ENCODE measurements around the gene FAM174A.

Gene FAM174A

DNA sequence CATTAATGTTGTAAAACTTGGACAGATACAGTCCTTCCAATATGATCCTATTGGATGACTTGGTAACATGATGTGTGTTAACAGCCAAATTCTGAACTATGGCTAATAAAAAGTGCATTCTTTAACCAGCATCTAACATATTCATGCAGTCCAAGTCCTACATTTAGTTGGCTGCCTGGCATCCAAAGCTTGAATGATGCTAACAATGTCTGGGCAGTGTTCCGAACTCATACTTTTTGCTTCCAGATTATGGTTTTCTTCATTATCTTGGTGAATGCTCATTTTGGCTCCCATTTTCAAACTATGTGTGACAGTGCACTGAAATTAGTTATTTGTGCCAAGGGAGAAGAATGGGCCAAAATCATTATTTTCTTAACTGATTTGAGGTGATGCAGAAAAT, 2.8 kb downstream of the FAM174A start:
- no peak overlapping the region; the same call in 1 of the 2 replicates for H3K4me3 ChIP-seq (ENCODE audit: low read depth, low read length)
- H3K79me2 ChIP-seq (ENCODE audit: control insufficient read depth, insufficient read depth, low read length, unreplicated experiment), result peaks cover 19% of the 10 kb centered on the region
- H3K27ac ChIP-seq (ENCODE audit: low read depth, low read length), result no peak overlapping the region
- no peaks in the 10 kb centered on the region for H3K27me3 ChIP-seq (ENCODE audit: insufficient read depth, low read length)
- H3K36me3 ChIP-seq (ENCODE audit: insufficient read depth, low read length), result no peaks in the 10 kb centered on the region
- no peak overlapping the region for H2AFZ ChIP-seq (ENCODE audit: low read length, unreplicated experiment)
- peaks cover 5% of the 10 kb centered on the region for H3K4me1 ChIP-seq (ENCODE audit: control insufficient read depth, insufficient read depth, low read length, unreplicated experiment)

- Histone ChIP-seq H3K36me3 (ENCODE audit: insufficient read depth, low read length) (no peaks in the 10 kb centered on the region), H3K27ac (ENCODE audit: low read depth, low read length) (no peak overlapping the region), H3K4me3 (ENCODE audit: low read depth, low read length) (no peak overlapping the region), H3K27me3 (ENCODE audit: insufficient read depth, low read length) (no peaks in the 10 kb centered on the region), H2AFZ (ENCODE audit: low read length, unreplicated experiment) (no peak overlapping the region), H3K79me2 (ENCODE audit: control insufficient read depth, insufficient read depth, low read length, unreplicated experiment) (peaks cover 19% of the 10 kb centered on the region), H3K4me1 (ENCODE audit: control insufficient read depth, insufficient read depth, low read length, unreplicated experiment) (peaks cover 5% of the 10 kb centered on the region)
Measured at GRCh38 chr5:100539519-100539918, 4.3 kb downstream of the FAM174A start.

DNA sequence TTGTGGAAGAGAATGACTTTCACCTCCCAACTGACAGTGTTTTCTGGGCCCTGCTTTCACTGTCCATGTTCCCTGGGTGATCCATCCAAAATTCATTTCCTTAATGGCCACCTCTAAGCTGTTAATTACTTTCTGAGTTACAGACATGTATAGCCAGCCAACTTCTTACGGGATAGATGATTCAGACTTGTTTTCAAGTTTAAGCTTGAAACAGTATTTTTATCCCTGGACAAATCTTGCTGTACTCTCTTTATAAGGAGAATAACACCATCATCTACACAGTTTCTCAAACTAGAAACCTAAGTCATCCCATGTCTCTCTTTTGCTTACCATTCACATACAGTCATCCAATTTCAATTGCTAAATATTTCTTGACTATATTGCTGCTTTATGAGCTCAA, 6.9 kb downstream of the FAM174A start:
- Histone ChIP-seq H3K27ac (ENCODE audit: low read depth, low read length) (no peak overlapping the region), H3K4me1 (ENCODE audit: control insufficient read depth, insufficient read depth, low read length, unreplicated experiment) (no peaks in the 10 kb centered on the region), H3K79me2 (ENCODE audit: control insufficient read depth, insufficient read depth, low read length, unreplicated experiment) (peaks cover 5% of the 10 kb centered on the region), H2AFZ (ENCODE audit: low read length, unreplicated experiment) (no peak overlapping the region), H3K36me3 (ENCODE audit: insufficient read depth, low read length) (no peaks in the 10 kb centered on the region), H3K4me3 (ENCODE audit: low read depth, low read length) (no peak overlapping the region), H3K27me3 (ENCODE audit: insufficient read depth, low read length) (no peaks in the 10 kb centered on the region)

- no peaks in the 10 kb centered on the region for H3K36me3 ChIP-seq (ENCODE audit: insufficient read depth, low read length)
- H3K4me3 ChIP-seq (ENCODE audit: low read depth, low read length), result no peak overlapping the region
- no peak overlapping the region for H3K27ac ChIP-seq (ENCODE audit: low read depth, low read length)
- H3K79me2 ChIP-seq (ENCODE audit: control insufficient read depth, insufficient read depth, low read length, unreplicated experiment), result no peaks in the 10 kb centered on the region
- no peak overlapping the region for H2AFZ ChIP-seq (ENCODE audit: low read length, unreplicated experiment)
- H3K4me1 ChIP-seq (ENCODE audit: control insufficient read depth, insufficient read depth, low read length, unreplicated experiment), result peaks cover 3% of the 10 kb centered on the region
- no peaks in the 10 kb centered on the region for H3K27me3 ChIP-seq (ENCODE audit: insufficient read depth, low read length)
Measured at GRCh38 chr5:100546001-100546400, 10.8 kb downstream of the FAM174A start.

GRCh38 chr5:100550531-100551051, 15.4 kb downstream of the FAM174A start:
- H3K4me3 ChIP-seq (ENCODE audit: low read depth, low read length), result no peak overlapping the region
- no peak overlapping the region for H3K27ac ChIP-seq (ENCODE audit: low read depth, low read length)
- peaks cover 3% of the 10 kb centered on the region for H3K4me1 ChIP-seq (ENCODE audit: control insufficient read depth, insufficient read depth, low read length, unreplicated experiment)
- H3K27me3 ChIP-seq (ENCODE audit: insufficient read depth, low read length), result no peaks in the 10 kb centered on the region
- no peak overlapping the region for H2AFZ ChIP-seq (ENCODE audit: low read length, unreplicated experiment)
- no peaks in the 10 kb centered on the region for H3K79me2 ChIP-seq (ENCODE audit: control insufficient read depth, insufficient read depth, low read length, unreplicated experiment)
- H3K36me3 ChIP-seq (ENCODE audit: insufficient read depth, low read length), result no peaks in the 10 kb centered on the region

- no peaks in the 10 kb centered on the region for H3K27me3 ChIP-seq (ENCODE audit: insufficient read depth, low read length)
- H2AFZ ChIP-seq (ENCODE audit: low read length, unreplicated experiment), result no peak overlapping the region
- H3K36me3 ChIP-seq (ENCODE audit: insufficient read depth, low read length), result no peaks in the 10 kb centered on the region
- no peak overlapping the region for H3K4me3 ChIP-seq (ENCODE audit: low read depth, low read length)
- H3K4me1 ChIP-seq (ENCODE audit: control insufficient read depth, insufficient read depth, low read length, unreplicated experiment), result peaks cover 3% of the 10 kb centered on the region
- no peak overlapping the region for H3K27ac ChIP-seq (ENCODE audit: low read depth, low read length)
- H3K79me2 ChIP-seq (ENCODE audit: control insufficient read depth, insufficient read depth, low read length, unreplicated experiment), result no peaks in the 10 kb centered on the region
Measured at GRCh38 chr5:100551183-100551582, 16.0 kb downstream of the FAM174A start.

GRCh38 chr5:100553209-100553608, 18.0 kb downstream of the FAM174A start:
- no peak overlapping the region for H3K27ac ChIP-seq (ENCODE audit: low read depth, low read length)
- no peaks in the 10 kb centered on the region for H3K36me3 ChIP-seq (ENCODE audit: insufficient read depth, low read length)
- H3K4me1 ChIP-seq (ENCODE audit: control insufficient read depth, insufficient read depth, low read length, unreplicated experiment), result peaks cover 3% of the 10 kb centered on the region
- H3K27me3 ChIP-seq (ENCODE audit: insufficient read depth, low read length), result no peaks in the 10 kb centered on the region
- no peaks in the 10 kb centered on the region for H3K79me2 ChIP-seq (ENCODE audit: control insufficient read depth, insufficient read depth, low read length, unreplicated experiment)
- H3K4me3 ChIP-seq (ENCODE audit: low read depth, low read length), result no peak overlapping the region
- no peak overlapping the region for H2AFZ ChIP-seq (ENCODE audit: low read length, unreplicated experiment)

DNA sequence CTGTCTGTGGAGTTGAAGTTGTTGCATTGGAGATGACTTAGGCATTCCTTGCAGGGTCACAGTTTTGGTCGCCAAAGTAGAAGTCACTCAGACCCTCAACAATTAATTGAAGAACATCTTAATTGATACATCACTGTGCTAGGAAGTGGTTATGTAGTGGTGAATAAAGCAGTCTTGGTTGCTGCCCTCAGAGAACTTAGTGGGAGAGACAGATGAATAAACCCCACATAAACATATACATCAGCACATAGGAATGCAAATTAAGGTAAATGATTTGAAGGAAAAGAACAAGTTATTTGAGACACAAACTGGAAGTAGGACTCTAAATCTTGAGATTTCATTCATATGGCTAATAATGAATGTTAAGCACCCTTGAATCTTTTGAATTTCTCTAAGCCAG, 25.7 kb downstream of the FAM174A start:
- no peak overlapping the region for H3K27ac ChIP-seq (ENCODE audit: low read depth, low read length)
- H3K36me3 ChIP-seq (ENCODE audit: insufficient read depth, low read length), result no peaks in the 10 kb centered on the region
- no peaks in the 10 kb centered on the region for H3K4me1 ChIP-seq (ENCODE audit: control insufficient read depth, insufficient read depth, low read length, unreplicated experiment)
- no peaks in the 10 kb centered on the region for H3K79me2 ChIP-seq (ENCODE audit: control insufficient read depth, insufficient read depth, low read length, unreplicated experiment)
- H2AFZ ChIP-seq (ENCODE audit: low read length, unreplicated experiment), result no peak overlapping the region
- H3K4me3 ChIP-seq (ENCODE audit: low read depth, low read length), result no peak overlapping the region
- no peaks in the 10 kb centered on the region for H3K27me3 ChIP-seq (ENCODE audit: insufficient read depth, low read length)

GRCh38 chr5:100562821-100563220, 27.6 kb downstream of the FAM174A start:
- Histone ChIP-seq H3K27ac (ENCODE audit: low read depth, low read length) (no peak overlapping the region), H3K36me3 (ENCODE audit: insufficient read depth, low read length) (no peaks in the 10 kb centered on the region), H3K4me3 (ENCODE audit: low read depth, low read length) (no peak overlapping the region), H3K27me3 (ENCODE audit: insufficient read depth, low read length) (no peaks in the 10 kb centered on the region), H3K79me2 (ENCODE audit: control insufficient read depth, insufficient read depth, low read length, unreplicated experiment) (no peaks in the 10 kb centered on the region), H3K4me1 (ENCODE audit: control insufficient read depth, insufficient read depth, low read length, unreplicated experiment) (no peaks in the 10 kb centered on the region), H2AFZ (ENCODE audit: low read length, unreplicated experiment) (no peak overlapping the region)

GRCh38 chr5:100566382-100567141, 31.4 kb downstream of the FAM174A start:
- Histone ChIP-seq H3K27me3 (ENCODE audit: insufficient read depth, low read length) (no peaks in the 10 kb centered on the region), H3K79me2 (ENCODE audit: control insufficient read depth, insufficient read depth, low read length, unreplicated experiment) (no peaks in the 10 kb centered on the region), H3K4me3 (ENCODE audit: low read depth, low read length) (no peak overlapping the region), H2AFZ (ENCODE audit: low read length, unreplicated experiment) (no peak overlapping the region), H3K36me3 (ENCODE audit: insufficient read depth, low read length) (no peaks in the 10 kb centered on the region), H3K27ac (ENCODE audit: low read depth, low read length) (no peak overlapping the region), H3K4me1 (ENCODE audit: control insufficient read depth, insufficient read depth, low read length, unreplicated experiment) (no peaks in the 10 kb centered on the region)

DNA sequence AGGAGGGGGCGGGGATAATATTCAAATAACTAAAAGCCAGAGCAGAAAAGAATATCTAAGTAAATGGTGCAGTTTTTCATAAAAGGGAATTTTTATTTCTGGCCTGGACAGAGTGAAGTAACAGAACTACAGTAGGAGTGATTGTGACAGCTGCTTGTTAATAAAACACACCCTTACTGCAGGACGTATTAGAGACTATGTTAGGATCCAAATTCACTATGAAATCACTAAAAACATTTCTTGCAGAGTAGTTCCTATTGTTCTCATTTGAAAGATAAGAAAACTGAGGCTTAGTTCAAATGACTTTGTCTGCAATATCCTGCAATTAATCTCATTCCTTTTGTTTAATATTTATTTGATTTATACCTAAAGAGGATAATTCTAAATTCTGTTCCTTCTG, 39.5 kb downstream of the FAM174A start:
- H3K4me3 ChIP-seq (ENCODE audit: low read depth, low read length), result no peak overlapping the region
- H3K27ac ChIP-seq (ENCODE audit: low read depth, low read length), result no peak overlapping the region
- H3K4me1 ChIP-seq (ENCODE audit: control insufficient read depth, insufficient read depth, low read length, unreplicated experiment), result no peaks in the 10 kb centered on the region
- H3K79me2 ChIP-seq (ENCODE audit: control insufficient read depth, insufficient read depth, low read length, unreplicated experiment), result no peaks in the 10 kb centered on the region
- H3K27me3 ChIP-seq (ENCODE audit: insufficient read depth, low read length), result no peaks in the 10 kb centered on the region
- no peaks in the 10 kb centered on the region for H3K36me3 ChIP-seq (ENCODE audit: insufficient read depth, low read length)
- no peak overlapping the region for H2AFZ ChIP-seq (ENCODE audit: low read length, unreplicated experiment)
